GM12873 (cell line): ENCODE data around the gene GNB2.

ENCODE experiments used
- CTCF ChIP-seq: IDR thresholded peaks from 2 replicates; pipeline ENCODE4 v1.5.1; 2012; ENCODE audit warnings: low read depth, mild to moderate bottlenecking, moderate library complexity, low read length, control low read depth; ENCODE audit not compliant: insufficient read depth; ENCODE audit errors: missing control alignments

Gene GNB2

GRCh38 chr7:100632951-100633717 is 40.4 kb upstream of the GNB2 start:
- TF ChIP-seq CTCF, result peak; percentile 66

GRCh38 chr7:100639995-100640516 is 33.5 kb upstream of the GNB2 start:
- no peak for TF ChIP-seq CTCF

- no peak for TF ChIP-seq CTCF
These were observed 32.8 kb upstream of the GNB2 start for GRCh38 chr7:100640517-100641440.

GRCh38 chr7:100641463-100641859 is 32.1 kb upstream of the GNB2 start, which contains the start of gene TFR2:
Gene TFR2, minus strand, starts transcription at chr7:100641552. Its CDS starts 43 bp downstream, at chr7:100641509.
- TF ChIP-seq CTCF, result no peak

- no peak for TF ChIP-seq CTCF
These were observed 31.5 kb upstream of the GNB2 start for GRCh38 chr7:100641860-100642533.

GRCh38 chr7:100642534-100642907 is 31.0 kb upstream of the GNB2 start:
- no peak for TF ChIP-seq CTCF
